Heart left ventricle (tissue), 16 donors: Measurements from ENCODE around the gene OTOS. TPM values are rescaled to one million over a fixed set of nuclear protein-coding genes. Genes with fewer than 3 reads are reported as not detected.

Experiments used
- ATAC-seq, 4 donors: fragments of 200-7000 bp; cut with Tn5 transposase; one replicate each; pipeline ENCODE4 v1.9.1; 2020 to 2022; ENCODE audit warnings: moderate library complexity in 4 of 4, mild to moderate bottlenecking in 3 of 4, moderate number of reproducible peaks in 1 of 4
- DNase-seq, 5 donors: peaks; one replicate each; pipeline ENCODE4 v3.0.0-alpha.2; 2020
- H3K27ac ChIP-seq, 12 donors: fragments of 200-600 bp; sonication (generic) in 4 of 12; one replicate each; pipeline versions ENCODE4 v1.5.0 to v1.8.0; 2016 to 2022; ENCODE audit warnings: mild to moderate bottlenecking in 2 of 12
- H3K27me3 ChIP-seq, 9 donors: fragments of 200-600 bp; sonication (generic) in 2 of 9; one replicate each; pipeline versions ENCODE4 v1.5.1 to v1.8.0; 2016 to 2022; ENCODE audit warnings: mild to moderate bottlenecking in 3 of 9
- H3K36me3 ChIP-seq, 9 donors: fragments of 200-600 bp; sonication (generic) in 2 of 9; one replicate each; pipeline versions ENCODE4 v1.5.0 to v1.8.0; 2018 to 2022; ENCODE audit warnings: mild to moderate bottlenecking in 2 of 9
- H3K4me1 ChIP-seq, 12 donors: fragments of 200-600 bp; sonication (generic) in 4 of 12; one replicate each; pipeline versions ENCODE4 v1.5.0 to v1.8.0; 2016 to 2022; ENCODE audit warnings: mild to moderate bottlenecking in 3 of 12
- H3K4me3 ChIP-seq, 12 donors: fragments of 200-600 bp; sonication (generic) in 4 of 12; one replicate each; pipeline versions ENCODE4 v1.5.0 to v1.8.0; 2017 to 2022; ENCODE audit warnings: mild to moderate bottlenecking in 9 of 12, moderate library complexity in 4 of 12
- H3K9me3 ChIP-seq, 12 donors: fragments of 200-600 bp; sonication (generic) in 4 of 12; one replicate each; pipeline versions ENCODE4 v1.5.0 to v1.8.0; 2016 to 2022; ENCODE audit warnings: mild to moderate bottlenecking in 1 of 12
- CTCF ChIP-seq, 12 donors: fragments of 200-600 bp; sonication (generic) in 4 of 12; IDR thresholded peaks; one replicate each; pipeline versions ENCODE4 v1.5.0 to v1.8.0; 2018 to 2022; ENCODE audit warnings: antibody characterized with exemption in 12 of 12, mild to moderate bottlenecking in 5 of 12
- POLR2A ChIP-seq, 2 donors: fragments of 450-650 bp; IDR thresholded peaks; one replicate each; pipeline ENCODE4 v1.6.1; 2017; ENCODE audit warnings: antibody characterized with exemption in 2 of 2, mild to moderate bottlenecking in 2 of 2, moderate library complexity in 2 of 2
- WGBS, 4 donors: extraction: QIAGEN DNeasy Blood & Tissue Kit in 2 of 4; methylation state at CpG; one replicate each; pipeline versions ENCODE4 v1.1.5 to v1.1.7; 2013 to 2018; 5-methylcytosine and 5-hydroxymethylcytosine counted together
- intact Hi-C, 10 donors: fragments of 100-400 bp; cut with DNase I; formaldehyde crosslinking; loops; one replicate each; pipeline versions ENCODE4 v1.11.1 to v1.14.2; 2022
- polyA plus RNA-seq, 2 donors: library from polyadenylated mRNA; stranded (reverse); fragments of 200-250 nt; gene quantifications; one replicate each; pipeline ENCODE4 v1.2.3, GENCODE V29; 2013
- total RNA-seq, 9 donors: library from RNA; depleted of rRNA in 2 of 9; stranded (reverse); fragments of >200 nt in 2 of 9; fragmentation: NEBNext Ultra II Directional in 3 of 9; extraction: Animal tissue kit (Norgen Biotek cat#: 25700) in 3 of 9; gene quantifications; one replicate each; pipeline versions ENCODE4 v1.1.0 to v1.2.4, GENCODE V29; 2016 to 2023
- donor health status: ischemic (EF 13 %, LVEDD 7.1; RV severe dilation, severe dysfunction).
- donor health status: healthy with polysubstance abuse.
- donor health status: DM: no; HTN: yes; CAD: no.
- donor health status: DM: no; HTN: no; CAD: no.
- donor health status: ischemic (EF 25% LVEDD 6.9; RV normal size, moderate dysfunction).
- donor health status: ischemic (EF 25% LVEDD 5.7; RV mildly dilated, moderate dysfunction).
- donor health status: healthy.
- donor health status: DM: yes; HTN: yes; CAD: no.
- donor health status: ischemic (EF 35%, LVEDD 5.7; RV mildly dilated, moderate dysfunction).
- donor health status: nonischemic (EF 11% LVEDD 7.7; RV severe dilation, severe dysfunction).
- donor health status: DM: yes; HTN: yes; CAD: no.
- donor health status: PGD.
- donor health status: ischemic (EF 29% LVEDD 5.4; RV normal size, mild dysfunction).
- donor health status: nonischemic (EF 23%, LVEDD 6.1; RV moderate dilation, normal function).

OTOS gene
- total and polyA plus RNA-seq, 11 donors, result 1.1 TPM; not detected in 10

GRCh38 chr2:240136671-240137292, 3.7 kb downstream of the OTOS start:
- peaks cover 0 to 3% (median 0%) of the 10 kb centered on the region in 9 donors for H3K27me3 ChIP-seq
- DNase-seq, result no peak
- H3K36me3 ChIP-seq, result peaks cover 0 to 20% (median 19%) of the 10 kb centered on the region in 9 donors
- ATAC-seq, result peak in 2 of 4 donors; percentile 3 to 16
- intact Hi-C loops, result loop anchor here in 3 of 10 donors (2.0 to 10.0 kb wide), 3 partner anchors 112 to 1102 kb away; partner anchors contain the start of genes HDAC4 (in 1 of the 3) and NDUFA10 (in 1 of the 3)
- peaks cover 5 to 22% (median 10%) of the 10 kb centered on the region in 12 donors for H3K4me1 ChIP-seq
- WGBS, 4 donors, result 38 to 60% (median 43%) methylated on average over 20 to 36 of the region's 36 CpGs
- peak overlapping the region; percentile 70 to 99 (median 92) for H3K4me3 ChIP-seq
- H3K9me3 ChIP-seq, result no peaks in the 10 kb centered on the region
- no peak for TF ChIP-seq POLR2A (IDR thresholded peaks at IDR 0.05)
- no peak for TF ChIP-seq CTCF (IDR thresholded peaks at IDR 0.05)
- peak overlapping the region in 11 of 12 donors; percentile 21 to 85 (median 73) for H3K27ac ChIP-seq

- peak within 1 kb of the TSS; percentile 21 to 85 (median 72) for H3K27ac ChIP-seq
These were observed 4.3 kb downstream of the OTOS start, which contains the start of gene COPS9 for GRCh38 chr2:240136013-240136670. COPS9 (minus strand) TSS chr2:240136305; CDS start chr2:240136284, 21 bp downstream.

GRCh38 chr2:240135706-240136012, 4.8 kb downstream of the OTOS start:
- TF ChIP-seq POLR2A (IDR thresholded peaks at IDR 0.05), result no peak

More at GRCh38 chr2:240136013-240136670, 4.3 kb downstream of the OTOS start, which contains the start of gene COPS9:
- 0 to 1% (median 1%) methylated on average over 15 to 79 of the region's 79 CpGs for WGBS, 4 donors
- Histone ChIP-seq H3K4me3 (peak within 1 kb of the TSS; percentile 70 to 99 (median 92)), H3K36me3 (peaks cover 0 to 27% (median 25%) of the 10 kb centered on the region in 9 donors), H3K9me3 (no peaks in the 10 kb centered on the region), H3K4me1 (peaks cover 5 to 22% (median 10%) of the 10 kb centered on the region in 12 donors), H3K27me3 (no peaks in the 10 kb centered on the region)
- DNase-seq (peak; percentile 86 to 94 (median 89)), ATAC-seq (peak; percentile 90 to 99 (median 98))
- TF ChIP-seq CTCF (IDR thresholded peaks at IDR 0.05) (peak in 1 of 12 donors; percentile 40), POLR2A (IDR thresholded peaks at IDR 0.05) (peak in 1 of 2 donors; percentile 48)
- intact Hi-C loops, result loop anchor here in 3 of 10 donors (2.0 to 10.0 kb wide), 3 partner anchors 111 to 1101 kb away; partner anchors contain the start of genes HDAC4 (in 1 of the 3) and NDUFA10 (in 1 of the 3)

GRCh38 chr2:240134956-240135520, 5.4 kb downstream of the OTOS start:
- 77 to 89% (median 82%) methylated on average over 15 of the region's 15 CpGs for WGBS, 4 donors
- peaks cover 5 to 22% (median 10%) of the 10 kb centered on the region in 12 donors for H3K4me1 ChIP-seq
- TF ChIP-seq CTCF (IDR thresholded peaks at IDR 0.05) (no peak), POLR2A (IDR thresholded peaks at IDR 0.05) (no peak)
- no peaks in the 10 kb centered on the region for H3K9me3 ChIP-seq
- peak overlapping the region; percentile 70 to 99 (median 92) for H3K4me3 ChIP-seq
- DNase-seq (no peak), ATAC-seq (no peak)
- intact Hi-C loops, result loop anchor here in 2 of 10 donors (10.0 kb wide), 2 partner anchors 730 to 1100 kb away; partner anchors contain the start of gene HDAC4 (in 1 of the 2)
- no peaks in the 10 kb centered on the region for H3K27me3 ChIP-seq
- H3K27ac ChIP-seq, result peak overlapping the region in 3 of 12 donors; percentile 21 to 78 (median 78)
- H3K36me3 ChIP-seq, result peaks cover 0 to 38% (median 36%) of the 10 kb centered on the region in 9 donors

More at GRCh38 chr2:240135706-240136012, 4.8 kb downstream of the OTOS start:
- Histone ChIP-seq H3K4me3 (peak overlapping the region; percentile 70 to 99 (median 92)), H3K4me1 (peaks cover 5 to 22% (median 10%) of the 10 kb centered on the region in 12 donors), H3K36me3 (peaks cover 0 to 31% (median 30%) of the 10 kb centered on the region in 9 donors), H3K9me3 (no peaks in the 10 kb centered on the region), H3K27ac (peak overlapping the region in 11 of 12 donors; percentile 21 to 85 (median 72)), H3K27me3 (no peaks in the 10 kb centered on the region)
- ATAC-seq (peak in 1 of 4 donors; percentile 6), DNase-seq (no peak)
- intact Hi-C loops, result loop anchor here in 3 of 10 donors (2.0 to 10.0 kb wide), 3 partner anchors 111 to 1101 kb away; partner anchors contain the start of genes HDAC4 (in 1 of the 3) and NDUFA10 (in 1 of the 3)
- 0 to 1% (median 1%) methylated on average over 11 to 17 of the region's 17 CpGs for WGBS, 4 donors
